Stromal cell of bone marrow (primary cell): ENCODE measurements around the gene CARD19.
A peak's percentile ranks its signal among the peaks of the same experiment; 100 is the strongest.

ENCODE experiments used
- DNase-seq: peaks from one replicate; pipeline ENCODE4 v3.0.0-alpha.2; 2012; ENCODE audit warnings: low read depth

The CARD19 gene

DNA sequence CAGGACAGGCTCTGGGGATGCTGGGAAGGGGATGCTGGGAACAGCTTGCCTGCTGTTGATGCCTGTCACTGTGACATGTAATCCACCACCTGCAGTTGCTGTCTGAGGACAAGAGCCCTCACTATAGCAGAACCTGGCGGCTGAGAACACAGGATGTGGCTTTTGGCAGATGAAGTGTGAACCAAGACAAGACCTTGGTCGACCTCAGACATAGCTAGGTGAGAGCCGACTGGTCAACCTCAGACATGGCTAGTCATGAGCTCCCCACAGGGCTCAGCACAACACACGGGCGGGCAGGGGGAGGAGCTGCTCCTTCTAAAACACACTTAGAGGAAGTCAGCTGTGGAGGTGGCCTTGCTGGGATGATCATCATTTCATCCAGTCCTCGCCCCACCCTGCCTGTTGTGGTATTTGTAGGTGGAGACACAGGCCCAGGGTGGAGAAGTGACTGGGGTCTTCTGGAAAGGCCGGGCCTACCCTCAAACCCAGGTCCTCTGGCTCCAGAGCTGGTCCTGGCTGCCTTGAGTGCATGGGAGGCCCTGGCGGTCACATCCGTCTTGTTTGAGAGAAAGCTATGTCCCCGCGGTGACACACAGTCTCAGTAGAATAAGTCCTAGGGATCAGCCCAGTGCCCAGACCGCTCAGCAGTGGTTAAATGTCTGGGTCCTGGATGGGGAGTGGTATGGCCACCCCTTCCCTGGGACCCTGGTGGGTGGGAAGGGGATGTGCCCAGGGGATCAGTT lies 31.5 kb upstream of the CARD19 start:
- no peak for DNase-seq

- DNase-seq, result no peak
Observed at GRCh38 chr9:93065135-93065720, 30.8 kb upstream of the CARD19 start.

GRCh38 chr9:93066978-93067603 lies 28.9 kb upstream of the CARD19 start:
- DNase-seq, result no peak

GRCh38 chr9:93068956-93069355 lies 27.1 kb upstream of the CARD19 start:
- no peak for DNase-seq

DNA sequence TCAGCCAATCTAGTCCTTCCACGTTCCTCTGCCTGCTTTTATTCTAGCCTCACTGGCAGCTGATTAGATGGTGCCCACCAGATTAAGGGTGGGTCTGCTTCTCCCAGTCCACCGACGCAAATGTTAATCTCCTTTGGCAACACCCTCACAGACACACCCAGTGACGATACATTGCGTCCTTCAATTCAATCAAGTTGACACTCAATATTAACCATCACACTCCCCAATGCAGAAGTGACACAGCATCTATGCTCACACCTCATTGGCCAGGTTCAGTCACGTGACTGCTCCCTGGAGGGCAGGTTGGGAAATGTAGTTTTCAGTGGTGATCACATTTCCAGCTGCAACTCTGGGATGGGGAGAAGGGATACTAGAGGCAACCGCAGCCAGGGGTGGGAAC lies 24.6 kb upstream of the CARD19 start:
- no peak for DNase-seq

GRCh38 chr9:93072383-93072795 lies 23.6 kb upstream of the CARD19 start:
- no peak for DNase-seq

DNA sequence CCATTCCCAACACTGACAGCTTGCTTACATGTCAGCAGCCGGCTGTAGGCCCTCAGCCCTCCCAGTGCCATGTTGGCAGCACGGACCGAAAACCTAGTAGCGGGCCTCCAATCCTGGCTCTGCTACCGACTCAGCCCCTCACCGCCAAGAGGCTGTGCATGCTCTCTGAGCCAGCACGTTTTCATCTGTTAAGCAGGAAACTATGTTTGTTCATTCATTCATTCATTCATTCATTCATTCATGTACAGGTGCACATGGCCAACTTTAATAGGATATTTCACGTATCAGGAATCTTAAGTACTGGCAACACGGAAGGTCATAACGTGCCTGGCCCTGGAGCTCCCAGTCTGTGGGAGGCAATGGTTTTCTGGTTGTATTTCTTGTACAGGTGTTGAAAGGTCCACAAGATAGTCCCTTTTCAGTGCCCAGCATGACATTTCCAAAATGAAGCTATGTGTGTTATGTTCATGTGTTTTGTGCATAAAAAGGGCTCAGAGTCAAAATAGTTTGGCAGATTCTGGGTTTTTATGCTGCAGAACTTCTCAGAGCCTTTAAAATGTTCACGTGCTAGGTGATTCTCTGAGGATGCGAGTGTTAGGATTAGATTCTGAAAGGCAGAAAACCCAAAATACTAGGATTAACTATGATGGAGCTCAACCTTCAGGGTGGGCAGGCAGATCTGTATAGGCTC lies 19.8 kb upstream of the CARD19 start:
- no peak for DNase-seq

DNA sequence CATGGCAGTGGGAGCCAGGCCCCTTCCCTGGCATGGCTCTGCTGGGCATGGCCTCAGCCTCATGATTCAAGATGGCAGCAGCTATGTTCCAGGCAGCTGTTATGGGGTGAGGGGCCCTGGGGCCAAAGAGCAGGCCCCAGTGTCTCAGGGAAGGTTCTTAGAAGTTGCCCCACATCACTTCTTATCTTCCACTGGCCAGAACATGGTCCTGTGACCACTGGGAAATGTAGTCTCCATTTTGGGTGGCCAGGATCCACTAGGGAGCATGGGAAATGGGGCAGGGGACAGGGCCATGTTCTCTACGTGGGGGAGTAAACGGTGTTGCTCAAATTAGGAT lies 19.3 kb upstream of the CARD19 start:
- DNase-seq, result no peak

DNA sequence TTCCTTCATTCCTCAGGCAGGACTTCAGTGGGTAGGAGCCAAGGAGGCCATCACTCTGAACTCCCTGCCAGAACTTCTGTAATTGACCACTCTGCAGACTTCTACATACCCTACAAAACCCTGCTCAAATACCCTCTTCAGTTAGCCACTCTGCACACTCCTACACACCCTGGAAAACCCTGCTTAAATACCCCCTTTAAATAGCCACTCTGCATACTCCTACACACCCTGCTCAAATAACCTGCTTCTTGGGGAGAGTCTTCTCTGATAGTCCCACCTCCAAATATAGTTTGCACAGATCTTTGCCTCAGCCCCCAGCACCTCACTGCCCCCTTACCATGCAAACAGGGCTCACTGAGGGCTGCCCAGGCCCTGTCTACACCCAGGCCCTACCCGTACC lies 18.6 kb upstream of the CARD19 start:
- DNase-seq, result no peak

GRCh38 chr9:93077811-93078210 lies 18.2 kb upstream of the CARD19 start:
- no peak for DNase-seq

DNA sequence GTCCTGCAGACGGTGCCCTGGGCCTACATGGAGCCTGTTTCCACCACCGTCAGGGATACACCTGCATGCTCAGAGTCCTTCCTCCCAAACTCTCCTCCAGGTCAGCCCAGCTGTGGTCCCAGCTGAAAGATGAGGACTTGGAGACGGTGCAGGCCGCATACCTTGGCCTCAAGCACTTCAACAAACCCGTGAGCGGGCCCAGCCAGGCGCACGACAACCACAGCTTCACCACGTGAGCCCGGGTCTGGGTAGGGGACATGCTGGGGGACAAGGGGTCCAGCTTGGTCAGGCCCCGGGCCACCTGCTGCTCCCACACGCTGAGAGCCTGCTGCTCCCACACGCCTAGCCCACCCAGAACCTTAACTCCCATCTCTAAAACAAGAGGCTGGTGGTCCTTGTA lies 16.6 kb upstream of the CARD19 start:
- DNase-seq, result no peak

- no peak for DNase-seq
Observed at GRCh38 chr9:93080406-93080805, 15.6 kb upstream of the CARD19 start.

GRCh38 chr9:93081081-93081529 lies 14.9 kb upstream of the CARD19 start:
- DNase-seq, result no peak

GRCh38 chr9:93081931-93082330 lies 14.1 kb upstream of the CARD19 start:
- peak; percentile 35 for DNase-seq

GRCh38 chr9:93082841-93083411 lies 13.1 kb upstream of the CARD19 start:
- no peak for DNase-seq

DNA sequence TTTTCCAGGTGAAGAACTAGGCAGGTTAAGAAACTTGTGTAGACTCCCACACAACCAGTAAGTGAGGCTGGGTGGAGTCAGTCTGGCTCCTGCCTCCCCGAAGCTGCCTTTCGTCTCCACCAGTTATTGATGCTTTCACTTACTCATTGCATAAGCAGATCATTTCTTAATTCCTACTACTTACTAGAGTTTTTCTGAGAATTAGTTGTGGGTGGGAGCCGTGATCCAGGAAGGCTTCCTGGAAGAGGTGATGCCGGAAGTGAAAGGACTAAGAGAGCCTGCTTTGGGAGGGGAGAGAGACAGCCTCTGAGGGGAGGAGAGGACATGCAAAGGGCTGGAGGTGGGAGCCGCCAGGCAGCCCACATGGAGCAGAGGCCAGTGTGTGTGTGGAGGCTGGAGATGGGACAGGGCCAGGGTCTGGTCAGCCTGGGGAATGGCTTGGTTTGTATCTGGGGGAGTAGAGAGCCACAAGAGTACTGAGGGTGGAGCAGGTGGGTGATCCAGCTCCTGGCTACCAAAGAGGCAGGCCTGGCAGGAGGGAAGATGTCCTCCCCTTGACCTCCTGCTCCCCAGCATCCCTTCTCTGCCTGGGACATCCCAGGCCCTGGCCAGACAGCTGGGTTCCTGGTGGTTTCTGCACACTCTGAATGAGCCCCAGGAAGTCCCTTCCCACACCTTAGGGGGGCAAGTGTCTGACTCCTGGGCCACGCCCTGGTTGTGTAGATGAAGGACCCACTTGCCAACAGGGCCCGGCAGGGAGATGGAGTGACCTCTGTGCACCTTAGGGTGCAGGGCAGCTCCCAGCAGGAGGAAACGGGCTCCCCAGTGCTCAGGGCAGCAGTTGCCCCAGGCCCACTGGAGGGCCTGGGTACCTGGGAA lies 12.2 kb upstream of the CARD19 start:
- DNase-seq, result no peak

- no peak for DNase-seq
Observed at GRCh38 chr9:93084471-93084881, 11.5 kb upstream of the CARD19 start.

DNA sequence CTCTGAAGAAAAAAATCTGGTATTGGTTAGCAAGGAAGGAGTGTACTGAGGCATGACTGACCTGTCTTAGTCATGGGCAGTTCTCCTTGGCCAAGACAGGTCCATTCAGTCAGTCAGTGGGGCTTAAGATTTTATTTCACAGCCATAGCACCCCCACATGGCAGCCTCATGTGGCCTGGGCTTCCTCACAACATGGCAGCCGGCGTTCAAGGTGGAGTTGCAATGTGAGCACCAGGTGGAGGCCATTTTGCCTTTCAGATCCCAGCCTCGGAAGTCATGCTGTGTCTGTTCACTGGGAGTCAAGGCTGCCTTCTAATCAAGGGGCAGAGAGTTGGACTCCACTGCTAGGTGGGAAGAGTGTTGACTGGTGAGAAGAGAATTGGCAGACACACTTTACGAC lies 10.3 kb upstream of the CARD19 start:
- DNase-seq, result no peak

DNA sequence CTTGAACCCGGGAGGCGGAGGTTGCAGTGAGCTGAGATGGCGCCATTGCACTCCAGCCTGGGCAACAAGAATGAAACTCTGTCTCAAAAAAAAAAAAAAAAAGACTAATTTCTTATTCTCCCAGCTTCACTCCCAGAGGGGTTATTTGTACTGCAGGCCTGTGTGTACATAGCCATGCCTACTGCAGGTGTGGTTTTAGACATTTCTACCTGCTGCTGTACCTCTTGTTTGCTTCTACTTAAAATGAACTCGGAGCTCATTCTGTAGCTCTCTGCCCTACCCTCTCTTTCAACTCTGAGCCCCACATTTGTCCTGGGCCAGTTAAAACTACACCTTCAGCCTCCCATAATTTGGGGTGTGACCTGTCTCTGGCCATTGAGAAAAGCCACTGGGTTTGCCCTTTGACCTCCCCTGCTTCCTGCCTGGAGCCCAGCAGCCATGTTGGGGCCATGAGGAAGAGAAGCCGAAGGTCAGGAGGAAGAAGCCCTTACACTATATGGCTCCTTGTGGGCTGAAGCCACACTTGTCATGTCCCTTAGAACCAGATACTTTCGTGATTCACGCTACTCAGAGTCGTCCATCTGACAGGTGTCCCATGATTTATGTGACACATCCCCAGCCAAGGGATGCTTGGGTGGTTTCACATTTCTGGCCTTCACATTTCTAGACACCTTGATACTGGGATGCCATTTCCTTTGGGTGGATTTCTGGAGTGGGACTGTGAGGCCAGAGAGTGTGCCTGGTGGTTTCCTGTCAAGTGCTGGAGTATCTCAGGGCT lies 9.4 kb upstream of the CARD19 start:
- DNase-seq, result no peak

DNA sequence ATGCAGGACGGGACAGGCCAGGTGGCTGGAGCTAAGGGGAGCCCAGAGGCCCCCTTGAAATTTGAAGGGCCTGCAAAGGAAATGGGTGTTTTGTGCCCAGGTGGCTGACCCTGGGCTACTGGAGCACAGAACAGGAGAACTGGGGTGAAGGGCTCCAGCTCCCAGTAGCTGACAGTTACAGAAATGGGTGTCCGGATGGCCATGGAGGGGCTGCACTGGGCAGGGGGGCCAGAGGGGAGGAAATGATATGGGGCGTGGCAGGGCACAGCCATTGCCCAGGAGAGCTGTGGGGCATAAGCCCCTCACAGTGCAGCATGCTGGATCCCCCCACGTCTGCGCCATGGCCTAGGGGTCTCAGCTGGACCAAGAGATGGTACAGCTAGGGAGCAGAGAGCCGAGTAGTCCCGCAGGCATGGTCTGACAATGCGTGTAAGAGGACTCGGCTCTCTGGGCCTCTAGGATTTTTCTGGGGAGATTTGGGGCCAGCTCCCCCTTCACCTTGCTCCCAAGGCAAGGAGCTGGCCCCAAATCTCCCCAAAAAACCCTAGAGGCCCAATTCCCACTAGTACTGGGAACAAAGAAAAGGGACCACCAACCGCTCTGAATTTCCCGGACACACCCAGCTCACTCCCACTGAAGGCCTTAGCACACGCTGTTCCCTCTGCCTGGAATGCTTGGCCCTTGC lies 7.9 kb upstream of the CARD19 start:
- no peak for DNase-seq
